NCI-H2196 (cell line): ENCODE results near the gene DIAPH2.

Source experiments
- DNase-seq: peaks from one replicate; lab custom pipeline; 2025; ENCODE audit not compliant: unreplicated experiment; lab: John Stamatoyannopoulos, UW

The DIAPH2 gene

DNA sequence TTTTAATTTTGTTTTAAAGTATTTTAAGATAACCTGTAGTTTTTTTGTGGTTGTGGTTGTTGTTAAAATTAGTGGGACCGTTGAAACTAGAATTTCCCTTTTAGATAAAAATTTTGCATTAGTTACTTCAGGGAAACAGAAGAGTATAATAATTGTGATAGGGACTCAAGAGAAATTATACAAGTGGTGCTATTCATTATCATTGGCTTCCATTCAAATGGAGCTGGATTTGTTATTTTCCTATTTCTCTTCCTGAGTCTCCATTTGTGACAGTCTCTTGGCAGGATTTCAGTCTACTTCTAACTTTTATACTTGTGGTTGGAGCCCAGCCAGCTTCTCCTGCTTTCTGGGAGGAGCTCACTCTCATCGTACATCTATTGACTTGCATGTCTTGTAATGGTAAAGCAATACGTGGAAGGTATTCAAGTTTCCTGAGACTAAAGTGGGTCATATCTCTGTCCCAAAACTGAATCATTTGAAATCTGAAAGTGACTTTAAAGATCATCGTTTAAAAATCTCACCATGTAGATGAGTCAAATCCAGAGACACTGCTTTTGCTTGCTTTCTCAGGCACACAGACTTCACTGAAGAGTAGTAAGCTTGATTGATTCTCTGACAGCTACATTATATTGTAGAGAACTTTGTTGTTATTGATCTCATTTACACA, 354.9 kb downstream of the DIAPH2 start:
- no peak for DNase-seq

DNA sequence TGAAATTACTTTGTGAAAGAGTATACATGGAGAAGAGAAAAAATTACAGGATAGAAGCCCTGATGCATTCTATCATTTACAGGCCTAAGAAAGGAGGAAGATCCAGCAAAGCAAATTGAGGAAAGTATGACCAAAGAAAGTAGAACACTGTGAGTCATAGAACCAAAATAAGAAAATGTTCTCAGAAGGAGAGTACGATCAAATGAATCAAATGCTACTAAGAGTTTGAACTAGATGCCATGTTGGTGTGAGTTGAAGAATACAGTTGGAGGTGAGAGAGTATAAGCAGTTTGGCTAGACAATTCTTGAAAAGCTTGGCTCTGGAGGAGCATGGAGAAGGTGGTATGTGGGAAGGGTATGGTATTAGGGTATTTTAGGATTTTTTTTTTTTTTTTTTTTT, 360.8 kb downstream of the DIAPH2 start:
- no peak for DNase-seq

DNA sequence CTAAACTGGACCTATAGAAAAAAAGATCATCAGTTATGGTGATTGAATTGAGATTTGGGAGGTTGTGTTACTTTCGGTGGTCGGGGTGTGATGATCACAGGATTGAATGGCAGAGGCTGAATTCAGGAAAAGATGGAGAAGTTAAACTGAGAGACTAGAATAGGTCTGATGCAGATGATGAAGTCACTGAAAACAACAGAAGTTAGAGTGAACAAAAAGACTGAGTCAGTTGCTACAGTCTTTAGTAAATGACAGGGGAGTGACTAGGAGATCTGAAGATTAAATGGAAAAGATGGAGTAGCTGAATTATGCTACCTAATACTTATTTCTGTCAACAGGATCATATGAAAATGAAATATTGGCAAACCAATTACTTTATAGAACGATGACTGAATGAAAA, 362.2 kb downstream of the DIAPH2 start:
- DNase-seq, result no peak

DNA sequence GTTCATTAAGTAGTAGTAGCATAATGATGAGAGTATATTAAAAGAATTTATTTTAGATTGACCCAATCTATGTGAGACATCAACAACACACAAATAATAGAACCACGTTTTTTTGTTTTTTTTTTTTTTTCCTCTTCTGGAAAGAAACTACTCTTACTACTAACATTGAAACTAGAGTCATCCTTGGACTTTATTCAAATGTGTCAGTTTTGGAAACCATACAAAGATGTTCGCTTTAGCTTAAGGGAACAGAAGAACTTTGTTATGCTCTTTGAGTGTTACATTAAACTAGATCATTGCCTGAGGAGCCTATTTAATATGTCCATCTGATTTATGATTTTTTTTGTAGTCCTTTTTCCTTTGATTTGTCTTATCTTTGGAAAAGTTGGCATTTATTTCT, 365.8 kb downstream of the DIAPH2 start:
- no peak for DNase-seq

DNA sequence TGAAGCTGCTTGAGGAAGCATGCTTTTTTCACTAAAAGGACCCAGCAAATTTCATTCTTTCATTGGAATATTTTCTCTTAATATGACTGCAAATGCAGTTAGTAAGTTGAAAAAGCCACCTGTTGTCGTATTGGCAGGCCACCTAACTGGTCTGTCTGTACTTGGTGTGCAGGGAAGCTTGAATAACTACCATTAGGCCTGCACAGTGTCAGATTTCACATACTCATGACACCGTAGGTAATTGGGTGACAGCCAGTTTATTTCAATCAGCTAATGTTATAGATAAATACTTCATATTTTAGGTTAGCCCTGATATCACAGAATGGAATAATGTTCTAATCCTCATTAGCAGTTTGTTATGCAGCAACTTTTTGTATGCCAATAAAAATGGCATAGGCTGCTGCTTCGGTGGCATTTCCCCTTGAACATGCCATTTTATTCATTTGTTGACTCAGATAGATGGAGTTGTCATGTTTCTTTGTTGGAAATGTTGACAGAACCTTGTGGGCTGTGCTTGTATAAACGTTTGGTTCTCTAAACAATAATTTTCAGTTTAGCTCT, 372.8 kb downstream of the DIAPH2 start:
- peak; percentile 33 for DNase-seq

DNA sequence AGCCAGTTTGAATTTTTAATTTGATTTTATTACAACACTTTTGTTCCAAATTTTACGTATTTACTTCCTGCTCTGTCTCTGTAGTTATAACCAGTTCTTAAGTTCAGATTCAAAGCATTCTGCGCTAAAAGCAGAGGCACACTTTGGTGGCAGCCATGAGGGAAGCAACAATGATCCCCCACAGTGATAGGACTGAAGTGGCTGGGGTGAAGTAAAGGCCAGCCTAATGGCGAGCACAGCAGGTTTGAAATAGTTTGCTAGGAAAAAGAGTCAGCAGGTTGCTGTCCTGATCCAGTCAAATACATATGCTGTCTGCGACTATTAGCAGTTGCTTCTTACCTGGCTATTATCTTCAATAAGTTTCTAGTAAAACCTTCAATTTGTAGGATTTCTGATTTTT, 375.4 kb downstream of the DIAPH2 start:
- DNase-seq, result no peak

DNA sequence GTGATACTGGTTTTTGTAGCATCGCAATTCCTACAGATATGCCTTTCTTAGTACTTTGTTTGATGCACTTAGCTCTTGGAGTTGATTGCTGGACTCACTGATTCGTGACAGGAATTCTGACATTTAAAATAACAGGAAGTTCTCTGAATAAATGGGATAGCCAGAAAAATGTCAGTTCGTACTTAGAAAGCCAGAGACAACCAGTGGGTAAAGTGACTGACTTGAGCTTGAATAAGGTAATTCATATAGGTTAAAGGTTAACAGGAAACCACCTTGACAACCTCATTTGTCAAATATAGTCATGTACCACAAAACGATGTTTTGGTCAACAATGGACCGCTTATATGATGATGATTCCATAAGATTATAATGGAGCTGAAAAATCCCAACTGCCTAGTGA, 380.4 kb downstream of the DIAPH2 start:
- no peak for DNase-seq

DNA sequence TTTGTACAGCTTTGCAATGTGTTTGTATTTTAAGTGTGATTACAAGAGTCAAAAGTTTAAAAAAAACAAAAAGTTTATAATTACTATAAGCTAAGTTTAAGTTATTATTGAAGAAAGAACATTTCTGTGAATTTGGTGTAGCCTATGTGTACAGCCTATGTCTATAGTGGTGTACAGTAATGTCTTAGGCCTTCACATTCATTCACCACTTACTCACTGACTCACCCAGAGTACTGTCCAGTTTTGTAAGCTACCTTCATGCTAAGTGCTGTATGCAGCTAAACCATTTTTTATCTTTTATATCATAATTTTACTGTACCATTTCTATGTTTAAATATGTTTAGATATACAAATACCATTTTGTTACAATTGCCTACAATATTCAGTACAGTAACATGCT, 381.3 kb downstream of the DIAPH2 start:
- no peak for DNase-seq

DNA sequence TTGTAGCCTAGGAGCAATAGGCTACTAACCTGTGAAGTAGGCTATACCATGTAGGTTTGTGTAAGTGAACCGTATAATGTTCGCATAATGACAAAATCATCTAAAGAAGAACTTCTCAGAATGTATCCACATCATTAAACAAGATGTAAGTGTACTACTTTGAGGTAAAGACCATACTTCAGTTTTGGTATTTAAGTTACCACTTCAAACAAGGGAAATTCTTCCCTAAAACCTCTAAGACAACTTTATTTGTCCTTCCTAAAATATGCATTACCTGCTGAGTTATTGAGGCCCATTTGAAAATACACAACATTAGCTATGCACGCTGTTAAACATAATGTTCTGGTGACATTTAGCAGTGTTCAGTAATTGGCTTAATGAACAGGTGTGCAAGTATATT, 381.7 kb downstream of the DIAPH2 start:
- no peak for DNase-seq

DNA sequence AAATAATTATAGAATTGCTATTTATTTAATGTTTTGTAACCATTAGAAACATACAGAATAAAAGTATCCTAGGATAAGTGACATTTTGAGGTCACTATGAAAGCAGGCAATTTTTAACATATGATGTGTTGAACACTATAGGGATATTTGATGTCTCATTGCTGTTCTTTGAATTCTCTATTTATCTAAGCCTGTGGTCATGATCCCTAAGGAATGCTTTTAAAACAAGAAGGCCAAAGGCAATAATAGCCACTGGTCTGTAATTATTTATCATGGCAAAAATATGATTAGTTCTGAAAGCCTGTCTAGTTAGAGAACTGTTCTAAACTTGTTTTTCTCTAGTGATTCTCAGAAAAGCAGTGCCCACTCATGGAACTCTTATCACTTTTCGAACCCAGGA, 385.7 kb downstream of the DIAPH2 start:
- no peak for DNase-seq

DNA sequence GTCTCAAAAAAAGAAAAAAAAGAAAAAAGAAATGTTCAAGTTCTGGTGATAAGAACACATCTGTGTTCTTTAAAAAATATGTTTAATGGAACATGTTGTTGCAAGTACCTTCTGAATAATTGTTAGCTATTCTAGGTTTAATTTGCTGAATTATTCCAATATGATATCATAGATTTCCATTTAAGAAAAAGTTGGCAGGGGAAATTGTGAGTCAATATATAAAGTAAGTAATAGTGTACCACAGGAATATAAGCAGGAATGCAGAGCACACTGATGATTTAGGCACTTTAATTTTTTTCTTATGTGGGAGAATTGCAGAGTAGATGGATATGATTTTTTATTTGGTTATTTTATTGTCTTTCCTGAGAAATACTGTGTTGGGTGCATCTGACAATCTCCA, 389.8 kb downstream of the DIAPH2 start:
- DNase-seq, result no peak

DNA sequence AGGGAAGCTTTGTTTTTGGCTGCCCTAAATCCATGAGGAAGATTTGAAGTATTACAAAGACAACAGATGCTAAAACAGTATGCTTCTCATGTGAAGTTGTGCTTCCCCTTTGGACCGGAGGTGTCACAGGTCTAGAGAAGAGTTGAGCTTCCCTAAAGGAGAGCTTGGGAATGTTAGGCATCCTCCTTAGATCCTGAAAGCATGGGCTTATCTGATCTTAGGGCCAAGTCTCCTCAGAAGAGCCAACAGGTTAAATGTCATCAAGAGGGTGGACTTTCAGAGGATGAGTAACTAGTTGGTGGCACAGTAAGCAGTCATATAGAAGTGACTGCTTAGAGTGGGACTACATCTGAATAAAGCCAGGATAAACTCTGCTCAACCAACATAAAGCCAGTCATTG, 404.5 kb downstream of the DIAPH2 start:
- DNase-seq, result no peak

DNA sequence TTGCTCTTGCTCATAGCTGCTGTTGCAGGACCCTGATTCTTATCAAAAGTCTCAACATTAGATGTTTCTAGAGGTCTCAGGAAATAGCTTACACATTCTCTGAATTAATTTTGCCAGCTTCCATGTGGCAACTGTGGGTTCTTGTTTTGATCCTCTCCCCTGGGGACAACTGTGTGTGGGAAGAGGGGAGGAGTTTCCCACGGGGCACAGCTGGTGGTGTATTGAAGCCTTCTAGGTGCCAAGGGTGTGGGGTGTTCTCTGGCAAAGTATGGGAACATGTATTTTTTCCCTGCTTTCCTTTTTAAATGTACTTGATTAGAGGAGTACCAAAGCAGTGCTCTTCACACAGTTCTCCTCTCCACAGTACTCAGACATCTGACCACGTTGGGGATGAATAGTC, 411.7 kb downstream of the DIAPH2 start:
- no peak for DNase-seq

DNA sequence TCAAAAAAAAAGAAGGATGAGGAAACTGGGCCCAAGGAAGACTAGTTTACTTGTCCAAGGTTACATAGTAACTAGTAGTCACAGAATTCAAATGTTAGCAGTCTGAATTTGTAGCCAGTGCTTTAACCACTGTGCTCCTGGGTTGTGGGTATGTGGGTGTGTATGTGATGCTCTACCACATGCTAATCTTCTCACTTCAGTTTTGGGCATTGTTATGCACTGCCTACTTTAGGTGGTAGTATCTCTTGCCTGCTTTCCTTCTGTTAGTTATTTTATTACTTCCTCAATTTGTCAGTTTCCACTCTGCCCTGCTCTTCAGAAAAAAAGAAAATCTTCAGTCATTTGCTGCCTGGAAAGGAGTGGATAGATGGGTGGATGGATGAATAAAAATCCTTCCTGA, 418.3 kb downstream of the DIAPH2 start:
- no peak for DNase-seq

DNA sequence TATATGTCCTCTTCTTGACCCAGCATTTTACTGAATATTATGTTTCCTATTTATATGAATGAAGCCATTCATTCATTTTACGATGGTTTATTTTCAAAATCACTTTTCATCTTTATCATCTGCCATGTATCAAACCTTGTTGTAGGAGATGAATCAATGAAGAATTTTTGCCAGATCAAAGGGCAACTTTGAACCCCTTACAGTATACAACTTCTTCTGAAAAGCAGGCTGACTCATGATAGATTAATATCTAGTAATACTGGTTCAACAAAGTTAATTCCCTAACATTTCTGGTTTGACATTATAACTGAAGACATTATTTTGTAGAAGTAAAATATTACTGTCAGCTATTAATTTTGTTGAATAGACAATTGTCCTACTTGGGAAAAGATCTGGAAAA, 425.1 kb downstream of the DIAPH2 start:
- no peak for DNase-seq

DNA sequence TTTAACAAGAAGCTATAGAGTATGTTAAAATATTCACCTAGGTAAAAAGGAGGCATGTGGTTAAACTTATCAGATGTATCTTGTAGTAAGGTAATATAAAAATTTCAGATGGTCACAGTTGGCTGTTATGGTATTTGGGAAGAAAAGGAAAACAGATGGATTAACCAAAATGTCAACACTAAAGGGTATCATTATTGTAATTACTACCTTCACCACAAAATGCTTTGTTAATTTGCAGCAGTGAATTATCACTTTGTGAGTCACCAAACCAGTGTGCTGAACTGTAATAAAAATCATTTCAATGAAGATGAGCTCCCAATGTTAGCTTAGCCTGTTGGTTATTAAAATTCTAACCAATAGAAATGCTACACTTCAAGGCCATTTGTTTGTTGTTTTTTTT, 432.9 kb downstream of the DIAPH2 start:
- no peak for DNase-seq

DNA sequence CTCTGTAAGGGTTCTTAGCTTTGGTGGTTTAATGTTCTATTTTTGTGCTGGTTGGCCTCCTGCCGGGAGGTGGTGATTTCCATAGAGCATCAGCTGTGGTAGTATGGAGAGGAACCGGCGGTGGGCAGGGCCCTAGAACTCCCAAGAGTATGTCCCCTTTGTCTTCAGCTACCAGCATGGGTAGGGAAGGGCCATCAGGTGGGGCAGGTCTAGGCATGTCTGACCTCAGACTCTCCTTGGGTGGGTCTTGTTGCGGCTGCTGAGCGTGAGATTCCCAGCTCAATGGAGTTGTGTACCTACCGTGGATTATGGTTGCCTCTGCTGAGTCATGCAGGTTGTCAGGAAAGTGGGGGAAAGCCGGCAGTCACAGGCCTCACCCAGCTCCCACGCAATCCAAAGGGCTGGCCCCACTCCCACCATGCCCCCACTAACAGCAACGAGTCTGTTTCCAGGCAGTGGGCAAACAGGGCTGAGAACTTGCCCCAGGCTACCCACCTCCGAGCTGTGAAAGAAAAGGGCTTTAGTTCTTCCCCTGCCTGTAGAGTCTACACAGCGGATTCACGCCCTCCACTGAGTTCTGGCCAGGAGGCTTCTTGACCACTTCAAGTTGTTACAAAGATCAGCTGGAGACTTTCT, 434.9 kb downstream of the DIAPH2 start:
- DNase-seq, result no peak

DNA sequence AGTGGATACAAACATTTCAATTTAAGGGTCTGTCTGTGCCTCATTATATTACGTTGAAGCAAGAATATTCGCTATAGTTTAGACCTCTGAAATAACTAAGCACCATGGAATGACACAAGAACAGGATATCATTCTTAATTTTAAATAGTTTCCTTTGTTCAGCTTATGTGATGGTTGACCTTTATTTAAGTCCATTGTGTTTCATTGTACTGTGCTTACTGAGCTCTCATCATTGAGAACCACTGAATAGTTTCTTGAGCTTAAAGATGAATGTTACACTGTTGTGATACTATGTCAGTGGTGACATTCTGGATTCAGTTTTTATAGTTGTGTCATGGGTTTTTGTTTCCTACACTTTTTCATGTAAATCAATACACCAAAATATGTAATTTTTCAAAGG, 438.4 kb downstream of the DIAPH2 start:
- no peak for DNase-seq

DNA sequence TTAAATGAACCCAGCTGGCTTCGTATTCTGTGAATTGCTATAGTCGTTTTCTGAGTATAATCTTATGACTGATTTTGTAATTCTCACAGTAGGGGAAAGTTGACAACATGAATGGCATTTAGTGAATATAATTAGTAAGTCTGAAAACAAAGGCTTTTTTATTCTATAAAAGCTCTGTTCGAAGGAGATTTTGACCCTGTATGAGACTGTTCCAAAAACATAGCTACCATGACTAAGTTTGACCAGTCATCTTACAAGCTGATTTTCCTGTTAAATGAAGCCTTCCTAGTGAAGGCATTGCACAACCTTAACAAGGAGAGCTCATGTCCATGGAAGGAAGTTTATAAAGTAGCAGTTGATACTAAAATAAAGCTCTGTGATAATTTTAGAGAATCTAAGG, 441.4 kb downstream of the DIAPH2 start:
- no peak for DNase-seq

DNA sequence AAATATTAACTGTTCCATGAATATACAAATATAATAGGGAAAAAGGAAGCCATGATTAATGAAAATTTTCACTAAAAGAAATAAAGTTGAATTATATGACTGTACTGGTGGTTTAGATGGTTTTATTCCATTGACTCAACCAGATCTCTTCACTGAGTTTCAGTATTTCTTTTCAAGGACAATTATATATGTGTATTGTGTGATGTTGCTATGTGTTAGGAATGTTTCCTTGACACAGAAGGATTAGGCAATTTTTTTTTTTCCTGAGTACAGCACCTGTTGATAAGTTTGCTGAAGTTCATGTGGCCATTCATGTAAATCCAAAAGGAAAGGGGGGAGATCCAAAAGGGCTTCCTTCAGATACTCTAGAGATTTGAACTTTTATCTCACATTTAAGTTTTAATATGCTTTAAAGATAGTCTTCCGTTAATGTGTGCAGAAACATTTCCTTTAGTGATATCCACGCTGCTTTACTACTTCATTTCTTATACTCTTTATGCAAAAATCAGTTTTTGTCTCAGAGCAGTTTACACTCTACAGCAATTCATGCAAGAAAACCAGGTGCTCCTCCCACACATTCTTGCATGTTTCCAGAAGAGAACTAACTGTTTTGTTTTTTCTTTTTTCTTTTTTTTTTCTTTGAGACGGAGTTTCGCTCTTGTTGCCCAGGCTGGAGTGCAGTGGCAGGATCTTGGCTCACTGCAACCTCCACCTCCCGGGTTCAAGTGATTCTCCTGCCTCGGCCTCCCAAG, 448.2 kb downstream of the DIAPH2 start:
- DNase-seq, result no peak

DNA sequence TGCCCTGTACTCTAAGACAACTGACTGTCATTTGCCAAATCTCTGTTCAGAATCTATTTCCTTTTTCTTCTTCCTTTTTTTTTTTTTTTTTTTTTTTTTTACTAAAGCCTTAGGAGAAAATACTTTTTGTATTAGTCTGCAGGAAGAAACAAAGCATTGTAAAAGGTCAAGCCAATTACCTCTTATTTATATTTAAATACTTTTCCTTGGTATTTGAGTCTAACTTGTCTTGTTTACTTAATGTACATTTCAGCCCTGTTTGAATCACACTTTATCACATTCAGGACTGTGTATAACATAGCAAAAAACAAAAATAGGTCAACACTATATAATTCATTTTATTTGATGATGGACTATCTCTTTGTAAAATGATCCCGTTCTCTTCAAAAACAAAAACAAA, 461.3 kb downstream of the DIAPH2 start:
- DNase-seq, result no peak

DNA sequence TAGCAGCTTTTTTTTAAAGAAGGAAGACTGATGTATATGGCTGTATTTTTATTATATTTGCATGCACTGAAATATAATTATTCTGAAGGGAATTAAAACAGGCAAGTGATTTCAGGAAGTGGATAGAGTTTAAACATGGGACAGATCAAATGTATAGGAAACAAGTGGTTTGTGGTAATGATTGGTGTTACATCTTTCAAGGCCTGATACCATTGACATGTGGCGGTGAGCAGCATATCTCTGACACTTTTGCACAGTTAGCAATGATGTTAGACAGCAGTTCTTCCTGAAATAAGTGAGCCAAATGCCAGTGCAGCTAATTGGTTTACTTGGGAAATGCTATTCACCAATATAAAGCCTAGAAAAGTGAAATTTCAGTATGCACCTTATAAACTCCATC, 471.2 kb downstream of the DIAPH2 start:
- DNase-seq, result no peak
